ENCODE results near the gene STPG1.

STPG1 gene

GRCh38 chr1:24413350-24414163 is at the start of gene STPG1:
Gene STPG1, minus strand, starts transcription at chr1:24413782. Its CDS starts 12,394 bp downstream, at chr1:24401388.
- TF ChIP-seq GATA2 (IDR thresholded peaks at IDR 0.05; ENCODE audit: low read depth, low read length) (no peak), GATA3 (IDR thresholded peaks at IDR 0.05; ENCODE audit: low read depth, low read length) (no peak)

- no peak for TF ChIP-seq GATA3 (IDR thresholded peaks at IDR 0.05; ENCODE audit: low read depth, low read length)
- no peak for TF ChIP-seq GATA2 (IDR thresholded peaks at IDR 0.05; ENCODE audit: low read depth, low read length)
Observed at GRCh38 chr1:24459551-24460266, 46.1 kb upstream of the STPG1 start.

- no peak for TF ChIP-seq GATA3 (IDR thresholded peaks at IDR 0.05; ENCODE audit: low read depth, low read length)
- no peak for TF ChIP-seq GATA2 (IDR thresholded peaks at IDR 0.05; ENCODE audit: low read depth, low read length)
Observed at GRCh38 chr1:24457866-24458265, 44.3 kb upstream of the STPG1 start.

- no peak for TF ChIP-seq GATA2 (IDR thresholded peaks at IDR 0.05; ENCODE audit: low read depth, low read length)
- no peak for TF ChIP-seq GATA3 (IDR thresholded peaks at IDR 0.05; ENCODE audit: low read depth, low read length)
Observed at GRCh38 chr1:24455272-24455671, 41.7 kb upstream of the STPG1 start.

GRCh38 chr1:24454673-24455072 is 41.1 kb upstream of the STPG1 start:
- TF ChIP-seq GATA2 (IDR thresholded peaks at IDR 0.05; ENCODE audit: low read depth, low read length) (no peak), GATA3 (IDR thresholded peaks at IDR 0.05; ENCODE audit: low read depth, low read length) (no peak)

- TF ChIP-seq GATA2 (IDR thresholded peaks at IDR 0.05; ENCODE audit: low read depth, low read length) (no peak), GATA3 (IDR thresholded peaks at IDR 0.05; ENCODE audit: low read depth, low read length) (no peak)
Observed at GRCh38 chr1:24452922-24453485, 39.4 kb upstream of the STPG1 start.

GRCh38 chr1:24451746-24452145 is 38.2 kb upstream of the STPG1 start:
- TF ChIP-seq GATA3 (IDR thresholded peaks at IDR 0.05; ENCODE audit: low read depth, low read length), result no peak
- no peak for TF ChIP-seq GATA2 (IDR thresholded peaks at IDR 0.05; ENCODE audit: low read depth, low read length)

GRCh38 chr1:24450857-24451397 is 37.3 kb upstream of the STPG1 start:
- no peak for TF ChIP-seq GATA3 (IDR thresholded peaks at IDR 0.05; ENCODE audit: low read depth, low read length)
- TF ChIP-seq GATA2 (IDR thresholded peaks at IDR 0.05; ENCODE audit: low read depth, low read length), result no peak

- no peak for TF ChIP-seq GATA2 (IDR thresholded peaks at IDR 0.05; ENCODE audit: low read depth, low read length)
- no peak for TF ChIP-seq GATA3 (IDR thresholded peaks at IDR 0.05; ENCODE audit: low read depth, low read length)
Observed at GRCh38 chr1:24450316-24450715, 36.7 kb upstream of the STPG1 start.

- TF ChIP-seq GATA3 (IDR thresholded peaks at IDR 0.05; ENCODE audit: low read depth, low read length) (no peak), GATA2 (IDR thresholded peaks at IDR 0.05; ENCODE audit: low read depth, low read length) (no peak)
Observed at GRCh38 chr1:24443241-24443656, 29.7 kb upstream of the STPG1 start.

GRCh38 chr1:24442764-24443163 is 29.2 kb upstream of the STPG1 start:
- TF ChIP-seq GATA3 (IDR thresholded peaks at IDR 0.05; ENCODE audit: low read depth, low read length), result no peak
- no peak for TF ChIP-seq GATA2 (IDR thresholded peaks at IDR 0.05; ENCODE audit: low read depth, low read length)

GRCh38 chr1:24441996-24442668 is 28.6 kb upstream of the STPG1 start:
- TF ChIP-seq GATA2 (IDR thresholded peaks at IDR 0.05; ENCODE audit: low read depth, low read length), result no peak
- TF ChIP-seq GATA3 (IDR thresholded peaks at IDR 0.05; ENCODE audit: low read depth, low read length), result no peak

- TF ChIP-seq GATA3 (IDR thresholded peaks at IDR 0.05; ENCODE audit: low read depth, low read length), result no peak
- TF ChIP-seq GATA2 (IDR thresholded peaks at IDR 0.05; ENCODE audit: low read depth, low read length), result no peak
Observed at GRCh38 chr1:24441480-24441879, 27.9 kb upstream of the STPG1 start.

- TF ChIP-seq GATA2 (IDR thresholded peaks at IDR 0.05; ENCODE audit: low read depth, low read length) (no peak), GATA3 (IDR thresholded peaks at IDR 0.05; ENCODE audit: low read depth, low read length) (no peak)
Observed at GRCh38 chr1:24440436-24440835, 26.9 kb upstream of the STPG1 start.
